ENCODE measurements around the gene PSIP1. TPM values are rescaled to one million over a fixed set of nuclear protein-coding genes. Genes with fewer than 3 reads are reported as not detected.
"Not testable (repeated sequence)": the region's sequence is repeated elsewhere in the genome, so short reads cannot be mapped to it uniquely, and the experiment has no call there.

Gene PSIP1
- total and polyA plus RNA-seq, 8 donors = 32.7 to 211 (median 168) TPM

DNA sequence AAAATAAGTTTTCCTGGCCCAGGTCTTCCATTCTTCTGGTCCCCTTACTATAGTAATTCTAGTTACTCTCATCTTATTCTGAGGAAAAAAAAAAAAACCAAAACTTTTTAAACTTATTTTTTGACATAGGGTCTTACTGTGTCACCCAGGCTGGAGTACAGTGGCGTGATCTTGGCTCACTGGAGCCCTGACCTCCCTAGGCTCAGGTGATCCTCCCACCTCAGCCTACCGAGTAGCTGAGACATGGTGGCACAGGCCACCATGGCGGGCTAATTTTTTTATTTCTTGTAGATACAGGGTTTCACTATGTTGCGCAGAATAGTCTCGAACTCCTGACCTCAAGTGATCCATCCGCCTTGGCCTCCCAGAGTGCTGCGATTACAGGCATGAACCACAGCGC lies 49.7 kb downstream of the PSIP1 start:
- no peak for DNase-seq
- Histone ChIP-seq H3K9me3 (no peaks in the 10 kb centered on the region), H3K27me3 (no peaks in the 10 kb centered on the region), H3K36me3 (peaks cover 4 to 95% of the 10 kb centered on the region in 2 donors), H3K27ac (no peak overlapping the region), H3K4me3 (no peak overlapping the region), H3K4me1 (no peaks in the 10 kb centered on the region)
- ATAC-seq = no peak
- TF ChIP-seq CTCF (IDR thresholded peaks at IDR 0.05) = no peak
- intact Hi-C loops (cut with DNase I) = no loop called here

- Histone ChIP-seq H3K36me3 (peaks cover 0 to 95% of the 10 kb centered on the region in 2 donors), H3K4me3 (no peak overlapping the region), H3K9me3 (no peaks in the 10 kb centered on the region), H3K27me3 (no peaks in the 10 kb centered on the region), H3K4me1 (no peaks in the 10 kb centered on the region), H3K27ac (no peak overlapping the region)
- TF ChIP-seq CTCF (IDR thresholded peaks at IDR 0.05) = no peak
- no peak for DNase-seq
- intact Hi-C loops (cut with DNase I) = no loop called here
- ATAC-seq = no peak
Measured at GRCh38 chr9:15453956-15454355, 56.8 kb downstream of the PSIP1 start.

DNA sequence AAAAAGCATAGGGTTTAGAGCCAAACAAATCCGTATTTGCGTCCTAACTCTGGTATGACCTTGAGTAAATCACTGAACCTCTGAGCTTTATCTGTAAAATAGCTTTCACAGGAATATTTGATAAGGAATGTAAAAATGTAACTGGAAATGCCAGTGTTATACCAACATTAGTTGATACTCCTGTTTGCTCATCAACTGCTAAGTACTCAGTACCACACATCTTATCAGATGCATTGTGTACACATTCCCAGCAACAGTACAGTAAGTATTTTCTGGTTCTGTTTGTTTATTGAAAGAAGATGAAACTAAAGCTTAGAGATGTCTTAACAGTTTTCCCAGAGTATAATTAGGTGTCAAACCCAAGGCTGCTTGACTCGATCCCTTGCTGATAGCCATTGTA lies 66.6 kb downstream of the PSIP1 start:
- H3K36me3 ChIP-seq = peaks cover 5 to 74% of the 10 kb centered on the region in 2 donors
- no peaks in the 10 kb centered on the region for H3K4me1 ChIP-seq
- no peak for ATAC-seq
- H3K27ac ChIP-seq = no peak overlapping the region
- no peak for DNase-seq
- no peaks in the 10 kb centered on the region for H3K9me3 ChIP-seq
- intact Hi-C loops (cut with DNase I) = no loop called here
- no peaks in the 10 kb centered on the region for H3K27me3 ChIP-seq
- no peak for TF ChIP-seq CTCF (IDR thresholded peaks at IDR 0.05)
- H3K4me3 ChIP-seq = no peak overlapping the region

DNA sequence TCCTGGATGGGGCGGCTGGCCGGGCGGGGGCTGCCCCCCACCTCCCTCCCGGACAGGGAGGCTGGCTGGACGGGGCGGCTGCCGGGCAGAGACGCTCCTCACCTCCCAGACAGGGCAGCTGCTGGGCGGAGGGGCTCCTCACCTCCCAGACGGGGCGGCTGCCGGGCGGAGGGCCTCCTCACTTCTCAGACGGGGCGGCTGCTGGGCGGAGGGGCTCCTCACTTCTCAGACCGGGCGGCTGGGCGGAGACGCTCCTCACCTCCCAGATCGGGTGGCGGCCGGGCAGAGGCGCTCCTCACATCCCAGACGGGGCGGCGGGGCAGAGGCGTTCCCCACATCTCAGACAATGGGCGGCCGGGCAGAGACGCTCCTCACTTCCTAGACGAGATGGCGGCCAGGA lies 68.5 kb downstream of the PSIP1 start:
- intact Hi-C loops (cut with DNase I); H3K4me1 ChIP-seq; ATAC-seq; H3K27me3 ChIP-seq; DNase-seq; H3K4me3 ChIP-seq; H3K27ac ChIP-seq; H3K9me3 ChIP-seq: not testable (repeated sequence)
- H3K36me3 ChIP-seq = peaks cover 5 to 66% of the 10 kb centered on the region in 2 donors

- H3K4me1 ChIP-seq; DNase-seq; H3K27me3 ChIP-seq; H3K9me3 ChIP-seq; H3K4me3 ChIP-seq; intact Hi-C loops (cut with DNase I); ATAC-seq; H3K27ac ChIP-seq: not testable (repeated sequence)
- H3K36me3 ChIP-seq = peaks cover 5 to 66% of the 10 kb centered on the region in 2 donors
Measured at GRCh38 chr9:15441841-15442240, 68.9 kb downstream of the PSIP1 start.

DNA sequence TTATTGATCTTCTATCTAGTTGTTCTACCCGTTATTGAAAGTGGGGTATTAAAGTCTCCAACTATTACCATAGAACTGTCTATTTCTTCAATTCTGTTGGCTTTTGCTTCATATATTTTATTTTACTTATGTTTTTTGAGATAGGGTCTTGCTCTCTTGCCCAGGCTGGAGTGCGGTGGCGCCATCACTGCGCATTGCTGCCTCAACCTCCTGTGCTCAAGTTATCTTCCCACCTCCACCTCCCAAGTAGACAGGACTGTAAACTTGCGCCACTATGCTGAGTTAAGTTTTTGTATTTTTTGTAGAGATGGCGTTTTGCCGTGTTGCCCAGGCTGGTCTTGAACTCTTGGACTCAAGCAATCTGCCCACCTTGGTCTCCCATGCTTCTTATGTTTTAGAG lies 71.9 kb downstream of the PSIP1 start:
- ATAC-seq (no peak), DNase-seq (no peak)
- no peaks in the 10 kb centered on the region for H3K9me3 ChIP-seq
- intact Hi-C loops (cut with DNase I) = no loop called here
- H3K27me3 ChIP-seq = no peaks in the 10 kb centered on the region
- peaks cover 0 to 63% of the 10 kb centered on the region in 2 donors for H3K36me3 ChIP-seq
- H3K27ac ChIP-seq = no peak overlapping the region
- peaks cover 0 to 7% of the 10 kb centered on the region in 2 donors for H3K4me1 ChIP-seq
- no peak for TF ChIP-seq CTCF (IDR thresholded peaks at IDR 0.05)
- no peak overlapping the region for H3K4me3 ChIP-seq
